ENCODE measurements around the gene BRD1.
A peak's percentile ranks its signal among the peaks of the same experiment; 100 is the strongest.

BRD1 gene

DNA sequence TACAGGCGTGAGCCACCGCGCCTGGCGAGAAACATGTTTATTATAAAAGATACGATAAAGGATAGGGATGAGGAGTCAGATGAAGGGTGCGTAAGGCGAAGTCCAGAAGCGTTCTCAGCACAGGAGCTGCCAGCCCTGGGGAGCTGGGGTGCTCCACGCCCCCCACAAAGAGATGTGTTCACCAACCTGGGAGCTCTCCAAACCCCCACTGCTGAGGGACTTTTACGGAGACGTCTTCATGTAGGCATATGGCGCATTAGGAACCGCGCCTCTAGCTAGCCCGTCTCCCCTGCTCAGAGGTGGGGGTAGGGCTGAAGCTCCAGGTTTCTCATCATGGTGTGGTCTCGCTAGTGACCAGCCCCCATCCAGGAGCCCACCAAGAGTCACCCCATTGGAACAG lies 17.6 kb upstream of the BRD1 start:
- no peak overlapping the region for H3K27ac ChIP-seq (ENCODE audit: insufficient read depth, low read depth, low read length, poor library complexity, severe bottlenecking)
- peaks cover 6% of the 10 kb centered on the region for H3K4me1 ChIP-seq (ENCODE audit: control insufficient read depth, insufficient read depth, low read length)
- 83 to 85% methylated on average over 16 of the region's 16 CpGs for WGBS, 2 experiments
- H3K9me3 ChIP-seq (ENCODE audit: control insufficient read depth, low read length) = no peaks in the 10 kb centered on the region
- peaks cover 58% of the 10 kb centered on the region for H3K27me3 ChIP-seq (ENCODE audit: control insufficient read depth, insufficient read depth, low read length, poor library complexity, severe bottlenecking)
- no peaks in the 10 kb centered on the region for H3K36me3 ChIP-seq (ENCODE audit: control insufficient read depth, insufficient read depth, low read length)
- no peak overlapping the region for H3K4me3 ChIP-seq (ENCODE audit: insufficient read depth, low read depth, low read length)

DNA sequence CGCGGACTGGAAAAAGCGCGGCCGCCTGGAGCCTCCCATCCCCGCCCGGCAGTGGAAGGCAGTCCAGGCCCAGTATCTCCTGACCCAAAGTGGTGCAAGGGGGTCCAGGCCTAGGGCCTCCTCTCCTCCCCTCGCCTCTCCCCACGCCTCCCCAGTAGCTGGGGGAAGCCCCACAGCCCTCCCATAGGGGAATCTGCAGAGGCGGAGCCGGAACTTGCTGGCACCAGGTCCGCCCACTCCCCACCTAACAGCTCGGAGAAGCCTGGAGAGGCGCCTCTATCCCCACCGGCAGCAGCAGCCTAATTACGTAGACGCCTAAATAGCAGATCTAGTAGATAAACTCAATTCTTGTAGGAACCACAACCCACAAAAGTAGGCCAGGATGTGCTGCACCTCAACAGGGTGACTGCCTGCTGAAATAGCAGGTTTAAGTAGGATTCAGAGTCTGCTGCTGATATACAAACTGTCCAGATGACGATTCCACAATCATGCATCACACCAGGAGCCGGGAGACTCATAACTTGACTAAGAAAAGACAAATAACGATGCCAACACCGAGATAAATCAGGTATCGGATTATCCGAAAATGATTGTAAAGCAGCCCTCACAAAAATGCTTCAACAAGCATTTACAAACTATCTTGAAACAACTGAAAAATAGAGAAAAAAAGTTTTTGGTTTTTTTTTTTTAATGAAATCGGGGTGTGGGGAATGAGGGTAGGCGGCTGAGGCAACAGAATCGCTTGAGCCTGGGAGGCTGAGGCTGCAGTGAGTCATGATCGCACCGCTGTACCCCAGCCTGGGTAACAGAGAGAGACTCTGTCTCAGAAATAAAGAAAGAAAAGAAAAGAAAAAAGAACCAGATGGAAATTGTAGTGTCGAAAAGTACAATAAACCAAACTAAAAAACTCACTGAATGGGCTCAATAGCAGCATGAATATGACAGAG lies 11.4 kb upstream of the BRD1 start:
- Histone ChIP-seq H3K4me3 (ENCODE audit: insufficient read depth, low read depth, low read length) (no peak overlapping the region), H3K9me3 (ENCODE audit: control insufficient read depth, low read length) (no peaks in the 10 kb centered on the region), H3K36me3 (ENCODE audit: control insufficient read depth, insufficient read depth, low read length) (no peaks in the 10 kb centered on the region), H3K27ac (ENCODE audit: insufficient read depth, low read depth, low read length, poor library complexity, severe bottlenecking) (no peak overlapping the region), H3K4me1 (ENCODE audit: control insufficient read depth, insufficient read depth, low read length) (no peaks in the 10 kb centered on the region), H3K27me3 (ENCODE audit: control insufficient read depth, insufficient read depth, low read length, poor library complexity, severe bottlenecking) (no peaks in the 10 kb centered on the region)
- 78 to 85% methylated on average over 29 of the region's 29 CpGs for WGBS, 2 experiments

DNA sequence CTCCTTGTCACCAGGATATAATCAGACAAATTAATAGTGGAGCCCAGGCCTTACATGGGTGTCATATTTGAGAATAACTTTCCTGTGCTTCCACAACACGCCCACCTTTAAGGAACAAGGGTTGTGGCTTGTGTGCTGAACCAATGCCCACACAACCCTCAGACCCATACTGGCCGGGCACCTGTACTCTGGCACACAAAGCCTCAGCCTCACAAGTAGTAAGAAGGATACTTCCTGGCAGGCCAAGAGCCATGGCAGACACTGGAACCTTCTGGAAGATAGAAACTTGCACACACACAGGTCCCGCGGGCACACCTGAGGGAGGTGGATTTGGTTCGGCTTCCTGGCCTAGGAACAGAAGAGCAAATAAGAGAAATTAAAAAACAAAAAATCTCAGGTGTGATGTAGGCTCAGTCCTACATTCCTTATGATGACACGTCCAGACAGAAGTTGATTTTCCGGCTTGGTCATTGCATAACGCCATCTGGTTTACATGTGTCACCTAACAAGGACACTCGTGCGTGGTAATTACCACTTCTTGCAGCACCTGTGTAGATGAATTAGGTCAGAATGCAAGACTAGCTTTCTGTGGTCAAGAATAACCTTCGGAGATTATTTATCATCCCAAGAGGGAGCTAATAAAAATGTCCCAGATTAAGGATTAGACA lies 5.8 kb upstream of the BRD1 start:
- H3K9me3 ChIP-seq (ENCODE audit: control insufficient read depth, low read length) = no peaks in the 10 kb centered on the region
- no peaks in the 10 kb centered on the region for H3K36me3 ChIP-seq (ENCODE audit: control insufficient read depth, insufficient read depth, low read length)
- H3K4me3 ChIP-seq (ENCODE audit: insufficient read depth, low read depth, low read length) = no peak overlapping the region
- no peaks in the 10 kb centered on the region for H3K27me3 ChIP-seq (ENCODE audit: control insufficient read depth, insufficient read depth, low read length, poor library complexity, severe bottlenecking)
- WGBS, 2 experiments = 90 to 92% methylated on average over 11 of the region's 11 CpGs
- no peak overlapping the region for H3K27ac ChIP-seq (ENCODE audit: insufficient read depth, low read depth, low read length, poor library complexity, severe bottlenecking)
- H3K4me1 ChIP-seq (ENCODE audit: control insufficient read depth, insufficient read depth, low read length) = no peaks in the 10 kb centered on the region

DNA sequence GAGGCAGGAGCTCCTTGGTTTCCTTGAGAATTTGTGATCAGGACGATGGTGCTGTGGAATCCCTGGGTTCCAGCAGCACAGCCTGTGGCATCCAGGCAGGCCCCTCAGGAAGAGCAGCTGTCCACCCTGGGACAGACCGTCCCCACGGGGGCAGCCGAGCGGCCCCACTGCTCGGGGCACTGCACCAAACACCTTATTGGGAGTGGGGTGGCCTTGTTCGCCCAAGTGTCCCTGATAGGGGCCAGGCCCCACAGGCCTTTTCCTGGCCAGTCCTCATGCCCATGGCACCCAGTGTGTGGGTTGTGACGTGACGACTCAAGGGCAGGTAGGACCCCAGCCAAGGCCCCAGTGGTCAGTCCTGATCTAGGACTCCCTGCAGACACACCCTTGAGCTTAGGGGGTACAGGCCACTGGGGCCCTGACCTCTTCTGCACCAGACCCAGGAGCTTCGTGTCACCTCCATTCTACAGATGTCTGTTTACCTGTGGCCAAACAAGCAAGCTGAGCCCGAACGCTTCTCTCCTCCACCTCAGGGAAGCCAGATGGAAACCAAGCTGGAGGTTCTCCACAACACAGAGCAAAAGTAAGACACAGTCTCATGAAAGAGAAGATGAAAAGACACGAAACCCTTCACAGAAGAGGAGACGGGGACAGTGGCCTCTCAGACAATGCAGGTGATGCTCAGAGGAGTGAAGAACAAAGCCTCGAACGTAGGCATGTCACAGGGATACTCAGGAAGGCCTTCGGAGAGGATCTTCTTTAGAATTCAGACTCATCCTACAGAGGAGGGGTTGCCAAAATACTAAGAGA lies 1.6 kb upstream of the BRD1 start:
- Histone ChIP-seq H3K9me3 (ENCODE audit: control insufficient read depth, low read length) (no peaks in the 10 kb centered on the region), H3K27ac (ENCODE audit: insufficient read depth, low read depth, low read length, poor library complexity, severe bottlenecking) (no peak overlapping the region), H3K4me1 (ENCODE audit: control insufficient read depth, insufficient read depth, low read length) (peaks cover 10% of the 10 kb centered on the region), H3K36me3 (ENCODE audit: control insufficient read depth, insufficient read depth, low read length) (peaks cover 1% of the 10 kb centered on the region), H3K4me3 (ENCODE audit: insufficient read depth, low read depth, low read length) (no peak overlapping the region), H3K27me3 (ENCODE audit: control insufficient read depth, insufficient read depth, low read length, poor library complexity, severe bottlenecking) (no peaks in the 10 kb centered on the region)
- 97% methylated on average over 17 of the region's 17 CpGs for WGBS, 2 experiments

DNA sequence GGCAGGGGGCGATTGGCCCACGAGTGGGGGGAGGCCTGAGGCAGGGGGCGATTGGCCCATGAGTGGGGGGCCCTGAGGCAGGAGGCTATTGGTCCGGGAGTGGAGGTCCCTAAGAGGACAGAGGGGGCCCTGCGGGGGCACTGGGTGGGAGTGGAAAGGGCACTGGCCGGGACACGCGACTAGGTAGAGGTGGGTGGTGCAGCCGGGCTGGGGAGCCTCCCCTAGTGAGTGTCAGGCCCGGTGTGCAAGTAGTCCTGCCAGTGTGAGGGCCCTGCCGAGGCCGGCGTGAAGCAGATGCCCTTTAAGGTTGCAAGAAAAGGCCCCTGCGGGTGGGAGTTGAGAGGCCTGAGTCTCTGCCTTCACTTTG lies 909 bp upstream of the BRD1 start:
- 95 to 96% methylated on average over 14 of the region's 14 CpGs for WGBS, 2 experiments
- H3K36me3 ChIP-seq (ENCODE audit: control insufficient read depth, insufficient read depth, low read length) = peaks cover 8% of the 10 kb centered on the region
- H3K4me1 ChIP-seq (ENCODE audit: control insufficient read depth, insufficient read depth, low read length) = peaks cover 10% of the 10 kb centered on the region
- H3K27ac ChIP-seq (ENCODE audit: insufficient read depth, low read depth, low read length, poor library complexity, severe bottlenecking) = no peak overlapping the region
- H3K4me3 ChIP-seq (ENCODE audit: insufficient read depth, low read depth, low read length) = peak overlapping the region; percentile 39
- H3K9me3 ChIP-seq (ENCODE audit: control insufficient read depth, low read length) = no peaks in the 10 kb centered on the region
- no peaks in the 10 kb centered on the region for H3K27me3 ChIP-seq (ENCODE audit: control insufficient read depth, insufficient read depth, low read length, poor library complexity, severe bottlenecking)

DNA sequence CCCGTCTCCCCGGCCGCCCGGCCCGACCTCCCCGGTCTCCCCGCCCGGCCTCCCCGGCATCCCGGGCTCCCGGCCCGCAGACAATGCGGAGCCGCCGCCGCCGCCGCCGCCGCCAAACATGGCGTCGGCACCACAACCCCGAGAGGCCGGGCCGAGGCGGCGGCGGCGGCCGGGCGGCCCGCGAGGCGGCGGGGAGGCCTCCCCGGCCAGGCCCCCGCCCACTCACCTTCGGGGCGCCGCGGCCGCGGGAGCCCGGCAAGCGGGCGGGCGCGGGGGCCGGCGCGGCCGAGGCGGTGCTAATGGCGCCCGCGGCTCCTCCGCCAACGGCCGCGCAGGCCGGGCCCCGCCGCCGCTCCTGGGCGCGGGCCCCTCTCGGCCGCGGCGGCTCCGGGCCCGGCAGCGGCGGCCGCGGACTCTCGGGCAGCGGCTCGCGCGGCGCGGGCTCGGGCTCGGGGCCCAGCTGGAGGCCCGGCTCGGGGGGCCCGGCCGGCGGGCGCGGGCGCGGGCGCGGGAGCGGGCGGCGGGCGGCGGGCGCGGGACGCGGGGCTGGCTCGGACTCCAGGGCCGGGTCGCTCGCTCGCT lies 311 bp downstream of the BRD1 start:
- 0% methylated on average over 110 of the region's 110 CpGs for WGBS, 2 experiments
- H3K36me3 ChIP-seq (ENCODE audit: control insufficient read depth, insufficient read depth, low read length) = peaks cover 19% of the 10 kb centered on the region
- peaks cover 10% of the 10 kb centered on the region for H3K4me1 ChIP-seq (ENCODE audit: control insufficient read depth, insufficient read depth, low read length)
- peak overlapping the region; percentile 94 for H3K4me3 ChIP-seq (ENCODE audit: insufficient read depth, low read depth, low read length)
- H3K9me3 ChIP-seq (ENCODE audit: control insufficient read depth, low read length) = no peaks in the 10 kb centered on the region
- H3K27me3 ChIP-seq (ENCODE audit: control insufficient read depth, insufficient read depth, low read length, poor library complexity, severe bottlenecking) = no peaks in the 10 kb centered on the region
- H3K27ac ChIP-seq (ENCODE audit: insufficient read depth, low read depth, low read length, poor library complexity, severe bottlenecking) = no peak overlapping the region

DNA sequence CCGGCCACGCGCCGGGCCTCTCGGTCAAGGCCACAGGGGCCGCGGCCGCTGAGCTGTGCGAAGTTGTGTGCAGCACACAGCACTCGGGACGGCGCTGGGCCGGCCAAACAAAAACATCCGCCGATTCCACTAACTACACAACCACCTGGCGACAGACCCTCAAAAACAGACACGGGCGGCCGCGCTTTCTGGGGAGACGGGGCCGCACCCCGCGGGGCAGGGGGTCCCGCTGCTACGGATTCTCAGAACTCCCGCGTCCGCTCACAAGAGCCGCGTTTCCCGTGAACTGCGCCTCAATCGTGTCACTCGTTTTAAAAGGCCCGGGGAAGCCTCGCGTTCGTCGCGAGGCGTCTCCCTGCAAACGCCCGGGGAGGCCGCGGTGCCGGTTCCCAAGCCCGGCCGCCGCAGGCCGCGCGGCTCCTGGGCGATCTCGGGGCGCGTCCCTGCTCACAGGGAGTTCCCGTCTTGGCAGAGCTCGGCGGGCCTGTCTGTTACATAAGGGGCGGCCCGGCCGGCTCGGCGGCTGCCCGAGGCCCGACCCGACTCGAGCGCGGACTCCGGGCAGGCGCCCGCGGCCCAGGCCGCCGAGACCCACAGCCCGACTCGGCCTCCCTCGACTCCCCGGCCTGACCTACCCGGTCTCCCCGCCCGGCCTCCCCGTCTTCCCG lies 936 bp downstream of the BRD1 start:
- Histone ChIP-seq H3K9me3 (ENCODE audit: control insufficient read depth, low read length) (no peaks in the 10 kb centered on the region), H3K36me3 (ENCODE audit: control insufficient read depth, insufficient read depth, low read length) (peaks cover 20% of the 10 kb centered on the region), H3K27ac (ENCODE audit: insufficient read depth, low read depth, low read length, poor library complexity, severe bottlenecking) (no peak overlapping the region), H3K4me1 (ENCODE audit: control insufficient read depth, insufficient read depth, low read length) (peaks cover 10% of the 10 kb centered on the region), H3K4me3 (ENCODE audit: insufficient read depth, low read depth, low read length) (peak overlapping the region; percentile 94), H3K27me3 (ENCODE audit: control insufficient read depth, insufficient read depth, low read length, poor library complexity, severe bottlenecking) (no peaks in the 10 kb centered on the region)
- WGBS, 2 experiments = 0% methylated on average over 86 of the region's 86 CpGs

DNA sequence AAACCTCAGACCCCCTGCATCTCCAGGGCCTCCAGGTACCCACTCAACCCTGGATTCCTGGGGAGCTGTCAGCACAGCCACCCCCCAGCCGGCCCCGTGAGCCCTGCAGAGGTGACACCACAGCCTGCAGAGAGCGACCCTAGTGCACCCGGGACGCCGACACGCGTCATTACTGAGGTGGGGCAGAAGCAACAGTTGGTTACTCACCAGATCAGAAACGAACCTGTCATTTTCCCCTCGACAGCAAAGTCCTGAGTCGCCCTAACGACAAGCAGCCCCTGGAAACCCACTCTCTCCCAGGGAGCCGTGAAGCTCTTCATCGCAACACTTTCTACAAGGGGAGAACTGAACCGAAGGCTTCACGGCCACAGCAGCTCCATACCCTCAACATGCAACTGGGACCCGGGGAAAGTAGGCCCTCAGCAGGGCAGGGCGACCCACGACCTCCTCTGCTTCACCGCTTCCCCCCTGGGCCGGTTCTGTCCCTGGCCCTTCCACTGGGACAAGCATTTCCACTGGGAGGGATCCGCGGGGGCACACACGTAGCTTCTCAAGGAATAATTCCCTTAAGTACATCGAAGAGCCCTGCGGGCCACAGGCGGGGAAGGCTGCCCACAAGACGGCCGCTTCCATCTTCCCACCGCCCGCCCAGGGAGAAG lies 1.6 kb downstream of the BRD1 start:
- WGBS, 2 experiments = 33 to 35% methylated on average over 31 of the region's 31 CpGs
- Histone ChIP-seq H3K4me1 (ENCODE audit: control insufficient read depth, insufficient read depth, low read length) (peaks cover 10% of the 10 kb centered on the region), H3K27me3 (ENCODE audit: control insufficient read depth, insufficient read depth, low read length, poor library complexity, severe bottlenecking) (no peaks in the 10 kb centered on the region), H3K4me3 (ENCODE audit: insufficient read depth, low read depth, low read length) (peak overlapping the region; percentile 94), H3K27ac (ENCODE audit: insufficient read depth, low read depth, low read length, poor library complexity, severe bottlenecking) (no peak overlapping the region), H3K36me3 (ENCODE audit: control insufficient read depth, insufficient read depth, low read length) (peaks cover 27% of the 10 kb centered on the region), H3K9me3 (ENCODE audit: control insufficient read depth, low read length) (no peaks in the 10 kb centered on the region)

DNA sequence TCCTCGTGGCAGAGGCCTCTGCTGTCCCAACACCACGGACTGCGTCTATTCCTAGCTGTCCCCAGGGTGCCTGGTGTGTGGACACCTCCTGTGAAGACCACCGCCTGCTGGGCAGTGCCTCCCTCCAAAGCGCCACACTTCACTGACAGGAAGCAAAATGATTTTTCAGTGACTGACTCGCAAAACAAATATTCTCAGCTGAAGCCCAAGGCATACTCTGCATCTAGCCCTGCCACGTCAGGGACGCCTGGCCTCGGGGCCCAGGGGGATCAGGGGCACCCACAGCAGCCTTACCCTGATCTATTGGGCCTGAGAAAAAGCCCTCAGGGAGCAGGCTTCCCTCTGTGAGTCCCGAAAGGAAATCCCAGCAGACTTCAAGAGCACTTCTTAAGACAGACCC lies 2.2 kb downstream of the BRD1 start:
- H3K27ac ChIP-seq (ENCODE audit: insufficient read depth, low read depth, low read length, poor library complexity, severe bottlenecking) = no peak overlapping the region
- H3K9me3 ChIP-seq (ENCODE audit: control insufficient read depth, low read length) = no peaks in the 10 kb centered on the region
- H3K4me1 ChIP-seq (ENCODE audit: control insufficient read depth, insufficient read depth, low read length) = peaks cover 10% of the 10 kb centered on the region
- WGBS, 2 experiments = 89 to 92% methylated on average over 10 of the region's 10 CpGs
- peaks cover 33% of the 10 kb centered on the region for H3K36me3 ChIP-seq (ENCODE audit: control insufficient read depth, insufficient read depth, low read length)
- no peaks in the 10 kb centered on the region for H3K27me3 ChIP-seq (ENCODE audit: control insufficient read depth, insufficient read depth, low read length, poor library complexity, severe bottlenecking)
- H3K4me3 ChIP-seq (ENCODE audit: insufficient read depth, low read depth, low read length) = peak overlapping the region; percentile 94
